B cell (primary cell): ENCODE data around the gene SRPX2. TPM values are rescaled to one million over a fixed set of nuclear protein-coding genes. Genes with fewer than 3 reads are reported as not detected.

Experiments
- ATAC-seq: fragments of 200-7000 bp; cut with Tn5 transposase; one replicate; pipeline ENCODE4 v1.10.0; 2021; ENCODE audit warnings: low read depth, mild to moderate bottlenecking, moderate number of reproducible peaks, moderate library complexity
- CTCF ChIA-PET: fragments of 350-600 bp; sonication (Branson Sonifier 250); formaldehyde crosslinking; loops from one replicate; lab custom pipeline; 2021; ENCODE audit warnings: antibody characterized with exemption, inconsistent platforms; lab: Charles Lee
- POLR2A ChIA-PET: fragments of 350-600 bp; sonication (Branson Sonifier 250); formaldehyde crosslinking; loops from one replicate; lab custom pipeline; 2021; ENCODE audit warnings: antibody characterized with exemption; lab: Charles Lee
- DNase-seq: peaks from one replicate; pipeline ENCODE4 v3.0.0; 2013
- H2AFZ ChIP-seq: 2 replicates; pipeline ENCODE4 v1.6.1; 2012; ENCODE audit warnings: mild to moderate bottlenecking, low read depth, low read length; ENCODE audit not compliant: insufficient read depth, poor library complexity, severe bottlenecking
- H3K27ac ChIP-seq, 2 donors: 1 replicate in 1 of 2; 2 replicates in 1 of 2; pipeline ENCODE4 v1.5.1; 2012 to 2013; ENCODE audit warnings: low read length in 2 of 2, mild to moderate bottlenecking in 2 of 2, moderate library complexity in 1 of 2
- H3K27me3 ChIP-seq, 4 experiments: fragments of 200-600 bp in 1 of 4; sonication (generic) in 1 of 4; replicated peaks in 1 of 4; 1 replicate in 2 of 4; 2 replicates in 2 of 4; pipeline versions ENCODE4 v1.6.1 to v1.7.0; 2013 to 2016; ENCODE audit warnings: low read length in 3 of 4, mild to moderate bottlenecking in 2 of 4, mixed read lengths in 1 of 4, moderate library complexity in 1 of 4; ENCODE audit not compliant: insufficient read depth in 4 of 4, control insufficient read depth in 3 of 4; ENCODE audit errors: control extremely low read depth in 1 of 4
- H3K36me3 ChIP-seq, 2 experiments: replicated peaks in 1 of 2; 1 replicate in 1 of 2; 2 replicates in 1 of 2; pipeline versions ENCODE4 v1.6.1 to v1.7.1; 2013; ENCODE audit warnings: low read length in 1 of 2; ENCODE audit not compliant: insufficient read depth in 2 of 2, control insufficient read depth in 1 of 2; ENCODE audit errors: control extremely low read depth in 1 of 2, extremely low read depth in 1 of 2
- H3K4me1 ChIP-seq, 2 donors: fragments of 200-600 bp in 1 of 2; sonication (generic) in 1 of 2; 1 replicate in 1 of 2; 2 replicates in 1 of 2; pipeline versions ENCODE4 v1.5.1 to v1.6.1; 2013 to 2017; ENCODE audit warnings: low read length in 2 of 2; ENCODE audit not compliant: control insufficient read depth in 2 of 2, insufficient read depth in 2 of 2
- H3K4me2 ChIP-seq: replicated peaks from 2 replicates; pipeline ENCODE3; 2012; ENCODE audit warnings: mild to moderate bottlenecking, low read depth, low read length; ENCODE audit not compliant: poor library complexity, severe bottlenecking
- H3K4me3 ChIP-seq, 5 experiments: fragments of 200-600 bp in 1 of 5; sonication (generic) in 1 of 5; 1 replicate in 3 of 5; 2 replicates in 2 of 5; pipeline versions ENCODE4 v1.5.1 to v1.7.0; 2011 to 2016; ENCODE audit warnings: low read length in 4 of 5, mild to moderate bottlenecking in 4 of 5, low read depth in 2 of 5, control low read depth in 1 of 5, moderate library complexity in 1 of 5; ENCODE audit not compliant: insufficient read depth in 1 of 5; ENCODE audit errors: control extremely low read depth in 1 of 5, extremely low read depth in 1 of 5
- H3K79me2 ChIP-seq: fragments of 200-600 bp; sonication (generic); one replicate; pipeline ENCODE4 v1.6.0; 2016; ENCODE audit warnings: low read length; ENCODE audit not compliant: control insufficient read depth, insufficient read depth
- H3K9ac ChIP-seq: fragments of 200-600 bp; sonication (generic); 2 replicates; pipeline ENCODE4 v1.6.1; 2017; ENCODE audit warnings: mild to moderate bottlenecking, low read length, moderate library complexity
- H3K9me3 ChIP-seq, 3 donors: one replicate each; pipeline versions ENCODE4 v1.6.1 to v1.7.1; 2013; ENCODE audit warnings: low read length in 2 of 3; ENCODE audit not compliant: control insufficient read depth in 2 of 3, insufficient read depth in 1 of 3; ENCODE audit errors: control extremely low read depth in 1 of 3
- H4K20me1 ChIP-seq: 2 replicates; pipeline ENCODE4 v1.6.0; 2012; ENCODE audit warnings: mild to moderate bottlenecking, low read length; ENCODE audit not compliant: insufficient read depth, control insufficient read depth, poor library complexity, severe bottlenecking
- H3K27ac Mint-ChIP-seq: one replicate; pipeline ENCODE4 v1.8.0; 2021; ENCODE audit warnings: mixed read lengths
- H3K27me3 Mint-ChIP-seq: one replicate; pipeline ENCODE4 v1.8.0; 2021; ENCODE audit warnings: mixed read lengths
- H3K4me1 Mint-ChIP-seq: one replicate; pipeline ENCODE4 v1.8.0; 2021; ENCODE audit warnings: mixed read lengths
- H3K4me3 Mint-ChIP-seq: one replicate; pipeline ENCODE4 v1.8.0; 2021; ENCODE audit warnings: mixed read lengths
- H3K9me3 Mint-ChIP-seq: one replicate; pipeline ENCODE4 v1.8.0; 2022; ENCODE audit warnings: mixed read lengths; ENCODE audit not compliant: insufficient read depth
- EZH2 ChIP-seq: IDR thresholded peaks from 2 replicates; pipeline ENCODE4 v1.6.1; 2012; ENCODE audit warnings: borderline replicate concordance, low read depth, mild to moderate bottlenecking, moderate library complexity, low read length; ENCODE audit not compliant: insufficient read depth, poor library complexity, severe bottlenecking
- WGBS: methylation state at CpG from one replicate; pipeline ENCODE4 v1.1.5; 2013; ENCODE audit warnings: missing lambda C conversion rate; ENCODE audit not compliant: insufficient coverage; 5-methylcytosine and 5-hydroxymethylcytosine counted together
- intact Hi-C: fragments of 100-400 bp; cut with micrococcal nuclease; formaldehyde crosslinking; loops from one replicate; pipeline ENCODE4 v1.10.0; 2022
- polyA plus RNA-seq: library from polyadenylated mRNA; depleted of rRNA; stranded (reverse); fragments of >200 nt; gene quantifications from 2 replicates; pipeline ENCODE4 v1.2.3, GENCODE V29; 2012
- total RNA-seq, 2 donors: library from RNA; stranded (reverse); fragments of 120-200 nt in 1 of 2; gene quantifications; 1 replicate in 1 of 2; 2 replicates in 1 of 2; pipeline versions ENCODE4 v1.2.3 to v1.2.4, GENCODE V29; 2013 to 2022
- TF ChIP-seq, protein P1 (sequence below): fragments of 200-600 bp; IDR thresholded peaks from one replicate; pipeline ENCODE4 v1.8.0; 2022; ENCODE audit warnings: antibody characterized with exemption, mild to moderate bottlenecking

Gene SRPX2
- total and polyA plus RNA-seq, 2 donors (not counting 1 experiment from before 2014, with no cell fraction given), result not detected

DNA sequence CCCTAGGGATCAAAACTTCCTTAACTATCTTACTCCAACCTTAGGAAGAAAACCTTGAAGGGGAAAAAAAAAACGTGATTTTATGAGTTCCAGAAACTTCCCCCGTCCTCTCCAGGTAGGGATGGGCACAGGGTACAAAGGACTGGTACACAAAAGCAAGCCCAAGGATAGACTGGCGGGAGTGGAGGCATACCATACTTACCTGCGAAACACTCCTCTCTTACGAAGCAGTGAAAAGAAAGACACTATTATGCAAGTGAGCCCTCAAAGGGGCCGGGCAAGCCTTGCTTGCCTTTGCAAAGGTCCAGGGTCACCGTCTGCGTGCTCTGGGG, 8.0 kb upstream of the SRPX2 start:
- Mint-ChIP-seq H3K27me3 (peaks cover 14% of the 10 kb centered on the region), H3K9me3 (no peaks in the 10 kb centered on the region), H3K27ac (no peak overlapping the region), H3K4me3 (peak overlapping the region; percentile 96), H3K4me1 (peaks cover 8% of the 10 kb centered on the region)
- CTCF ChIA-PET, result interaction anchor here (1.2 to 2.6 kb wide), 6 partner anchors 9 to 124 kb away, joined by 3 to 22 read pairs (median 8); no protein-coding TSS in a partner anchor
- no peak overlapping the region for H3K27ac ChIP-seq
- peaks cover 0 to 6% (median 0%) of the 10 kb centered on the region in 3 donors for H3K9me3 ChIP-seq
- DNase-seq (no peak), ATAC-seq (no peak)
- no peaks in the 10 kb centered on the region for H3K36me3 ChIP-seq
- no peaks in the 10 kb centered on the region for H3K79me2 ChIP-seq
- H3K4me3 ChIP-seq, result peak overlapping the region in 1 of 5 experiments; percentile 32
- H2AFZ ChIP-seq, result peak overlapping the region; percentile 48
- peaks cover 6% of the 10 kb centered on the region in 2 donors for H3K4me1 ChIP-seq
- peak overlapping the region; percentile 68 for H3K4me2 ChIP-seq
- intact Hi-C loops, result loop anchor here (1.0 kb wide), 2 partner anchors 21 to 124 kb away; no protein-coding TSS in a partner anchor
- no peaks in the 10 kb centered on the region for H4K20me1 ChIP-seq
- 68% methylated on average over 6 of the region's 8 CpGs for WGBS
- peaks cover 0 to 19% (median 12%) of the 10 kb centered on the region in 4 experiments for H3K27me3 ChIP-seq
- TF ChIP-seq EZH2, result no peak
- TF ChIP-seq, protein P1, sequence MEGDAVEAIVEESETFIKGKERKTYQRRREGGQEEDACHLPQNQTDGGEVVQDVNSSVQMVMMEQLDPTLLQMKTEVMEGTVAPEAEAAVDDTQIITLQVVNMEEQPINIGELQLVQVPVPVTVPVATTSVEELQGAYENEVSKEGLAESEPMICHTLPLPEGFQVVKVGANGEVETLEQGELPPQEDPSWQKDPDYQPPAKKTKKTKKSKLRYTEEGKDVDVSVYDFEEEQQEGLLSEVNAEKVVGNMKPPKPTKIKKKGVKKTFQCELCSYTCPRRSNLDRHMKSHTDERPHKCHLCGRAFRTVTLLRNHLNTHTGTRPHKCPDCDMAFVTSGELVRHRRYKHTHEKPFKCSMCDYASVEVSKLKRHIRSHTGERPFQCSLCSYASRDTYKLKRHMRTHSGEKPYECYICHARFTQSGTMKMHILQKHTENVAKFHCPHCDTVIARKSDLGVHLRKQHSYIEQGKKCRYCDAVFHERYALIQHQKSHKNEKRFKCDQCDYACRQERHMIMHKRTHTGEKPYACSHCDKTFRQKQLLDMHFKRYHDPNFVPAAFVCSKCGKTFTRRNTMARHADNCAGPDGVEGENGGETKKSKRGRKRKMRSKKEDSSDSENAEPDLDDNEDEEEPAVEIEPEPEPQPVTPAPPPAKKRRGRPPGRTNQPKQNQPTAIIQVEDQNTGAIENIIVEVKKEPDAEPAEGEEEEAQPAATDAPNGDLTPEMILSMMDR, result no peak
- H3K9ac ChIP-seq, result no peak overlapping the region
- POLR2A ChIA-PET, result no interaction called here

DNA sequence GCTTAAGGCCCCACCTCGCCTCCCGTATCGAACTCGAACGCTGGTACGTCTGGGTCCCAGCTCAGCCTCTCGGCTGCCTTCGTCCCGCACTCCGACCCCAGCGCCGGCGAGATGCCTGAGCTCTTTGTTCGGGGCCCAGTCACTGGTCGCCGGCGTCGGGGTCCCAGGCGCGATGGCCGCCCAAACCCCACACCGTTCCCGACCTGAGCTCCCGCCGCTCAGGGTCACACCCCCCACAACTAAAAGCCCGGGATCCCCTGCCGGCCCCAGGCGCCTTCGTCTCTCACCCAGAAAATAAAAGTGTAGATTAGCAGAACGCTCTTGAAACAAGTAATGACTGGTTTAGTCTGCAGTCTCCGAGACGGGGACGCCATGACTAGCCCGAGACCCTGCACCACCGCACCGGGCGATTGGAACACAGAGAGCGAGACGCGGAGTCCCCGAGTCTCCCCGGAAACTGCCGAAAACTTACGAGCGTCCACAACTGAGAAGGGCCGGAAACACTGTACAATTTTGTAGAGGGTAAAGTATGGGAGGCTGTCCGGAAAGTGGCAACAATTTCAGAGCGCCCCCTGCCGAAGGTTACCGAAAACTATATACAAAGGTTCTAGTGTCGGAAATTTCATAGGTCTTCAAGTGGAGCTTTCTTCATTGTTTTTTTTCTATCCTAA, 7.5 kb upstream of the SRPX2 start, which contains the start of gene TSPAN6:
TSPAN6 (minus strand) TSS at position 486 of the 671 bp plus-strand sequence; CDS start at position 374, 112 bp downstream.
- Histone ChIP-seq H3K36me3 (no peaks in the 10 kb centered on the region), H3K9me3 (peaks cover 0 to 6% (median 0%) of the 10 kb centered on the region in 3 donors), H3K27ac (no peak within 1 kb of the TSS), H3K79me2 (no peaks in the 10 kb centered on the region), H3K9ac (peak within 1 kb of the TSS; percentile 46), H4K20me1 (no peaks in the 10 kb centered on the region), H3K4me1 (peaks cover 6% of the 10 kb centered on the region in 2 donors), H2AFZ (peak within 1 kb of the TSS; percentile 48), H3K27me3 (peaks cover 0 to 20% (median 12%) of the 10 kb centered on the region in 4 experiments), H3K4me2 (peak within 1 kb of the TSS; percentile 68), H3K4me3 (peak within 1 kb of the TSS in 4 of 5 experiments; percentile 19 to 47 (median 35))
- Mint-ChIP-seq H3K4me3 (peak within 1 kb of the TSS; percentile 96), H3K9me3 (no peaks in the 10 kb centered on the region), H3K4me1 (peaks cover 8% of the 10 kb centered on the region), H3K27me3 (peaks cover 19% of the 10 kb centered on the region), H3K27ac (no peak within 1 kb of the TSS)
- peak; percentile 97 for ATAC-seq
- no peak for TF ChIP-seq EZH2
- TF ChIP-seq, protein P1, result peak; percentile 54
- ChIA-PET POLR2A (no interaction called here), CTCF (interaction anchor here (1.0 to 2.6 kb wide), 9 partner anchors 10 to 132 kb away, joined by 3 to 22 read pairs (median 6); no protein-coding TSS in a partner anchor)
- 18% methylated on average over 33 of the region's 51 CpGs for WGBS
- peak; percentile 71 for DNase-seq
- intact Hi-C loops, result loop anchor here (1.0 kb wide), 2 partner anchors 21 to 124 kb away; no protein-coding TSS in a partner anchor
